Glutamatergic neuron (in vitro differentiated cells): ENCODE measurements around the gene RGL3. TPM values are rescaled to one million over a fixed set of nuclear protein-coding genes. Genes with fewer than 3 reads are reported as not detected.

Source experiments
- DNase-seq: peaks from one replicate; pipeline ENCODE4 v3.0.0; 2022
- H3K27ac Mint-ChIP-seq: one replicate; pipeline ENCODE4 v1.8.0; 2020; ENCODE audit warnings: mild to moderate bottlenecking, mixed read lengths, inconsistent platforms; ENCODE audit not compliant: unreplicated experiment
- H3K27me3 Mint-ChIP-seq: one replicate; pipeline ENCODE4 v1.8.0; 2020; ENCODE audit warnings: mild to moderate bottlenecking, moderate library complexity, mixed read lengths, inconsistent platforms; ENCODE audit not compliant: unreplicated experiment
- H3K36me3 Mint-ChIP-seq: one replicate; pipeline ENCODE4 v1.8.0; 2020; ENCODE audit warnings: mild to moderate bottlenecking, mixed read lengths, inconsistent platforms; ENCODE audit not compliant: unreplicated experiment
- H3K4me1 Mint-ChIP-seq: one replicate; pipeline ENCODE4 v1.8.0; 2020; ENCODE audit warnings: mild to moderate bottlenecking, low read depth, mixed read lengths, inconsistent platforms; ENCODE audit not compliant: unreplicated experiment
- H3K4me3 Mint-ChIP-seq: one replicate; pipeline ENCODE4 v1.8.0; 2020; ENCODE audit warnings: mild to moderate bottlenecking, mixed read lengths, inconsistent platforms; ENCODE audit not compliant: unreplicated experiment
- H3K9me3 Mint-ChIP-seq: one replicate; pipeline ENCODE4 v1.8.0; 2020; ENCODE audit warnings: mild to moderate bottlenecking, moderate library complexity, mixed read lengths, inconsistent platforms; ENCODE audit not compliant: unreplicated experiment
- total RNA-seq: library from RNA; stranded (reverse); fragmentation: NEBNext Ultra II Directional; extraction: Animal tissue kit (Norgen Biotek cat#: 25700); gene quantifications from one replicate; pipeline ENCODE4 v1.2.1, GENCODE V29; 2021; ENCODE audit not compliant: unreplicated experiment
- TF ChIP-seq, protein P1 (sequence below): fragments of 200-600 bp; sonication (generic); IDR thresholded peaks from one replicate; pipeline ENCODE4 v1.5.0; 2021; ENCODE audit not compliant: partially characterized antibody, unreplicated experiment

The RGL3 gene
- total RNA-seq, 1 donor from 2014 or later, result 0.66 TPM

GRCh38 chr19:11445141-11445540 lies 26.0 kb upstream of the RGL3 start:
- H3K27me3 Mint-ChIP-seq, result no peaks in the 10 kb centered on the region
- DNase-seq, result no peak
- H3K27ac Mint-ChIP-seq, result peak overlapping the region; percentile 73
- no peaks in the 10 kb centered on the region for H3K36me3 Mint-ChIP-seq
- H3K4me1 Mint-ChIP-seq, result peaks cover 10% of the 10 kb centered on the region
- H3K4me3 Mint-ChIP-seq, result no peak overlapping the region
- TF ChIP-seq, protein P1, sequence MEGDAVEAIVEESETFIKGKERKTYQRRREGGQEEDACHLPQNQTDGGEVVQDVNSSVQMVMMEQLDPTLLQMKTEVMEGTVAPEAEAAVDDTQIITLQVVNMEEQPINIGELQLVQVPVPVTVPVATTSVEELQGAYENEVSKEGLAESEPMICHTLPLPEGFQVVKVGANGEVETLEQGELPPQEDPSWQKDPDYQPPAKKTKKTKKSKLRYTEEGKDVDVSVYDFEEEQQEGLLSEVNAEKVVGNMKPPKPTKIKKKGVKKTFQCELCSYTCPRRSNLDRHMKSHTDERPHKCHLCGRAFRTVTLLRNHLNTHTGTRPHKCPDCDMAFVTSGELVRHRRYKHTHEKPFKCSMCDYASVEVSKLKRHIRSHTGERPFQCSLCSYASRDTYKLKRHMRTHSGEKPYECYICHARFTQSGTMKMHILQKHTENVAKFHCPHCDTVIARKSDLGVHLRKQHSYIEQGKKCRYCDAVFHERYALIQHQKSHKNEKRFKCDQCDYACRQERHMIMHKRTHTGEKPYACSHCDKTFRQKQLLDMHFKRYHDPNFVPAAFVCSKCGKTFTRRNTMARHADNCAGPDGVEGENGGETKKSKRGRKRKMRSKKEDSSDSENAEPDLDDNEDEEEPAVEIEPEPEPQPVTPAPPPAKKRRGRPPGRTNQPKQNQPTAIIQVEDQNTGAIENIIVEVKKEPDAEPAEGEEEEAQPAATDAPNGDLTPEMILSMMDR, result no peak
- peaks cover 3% of the 10 kb centered on the region for H3K9me3 Mint-ChIP-seq

DNA sequence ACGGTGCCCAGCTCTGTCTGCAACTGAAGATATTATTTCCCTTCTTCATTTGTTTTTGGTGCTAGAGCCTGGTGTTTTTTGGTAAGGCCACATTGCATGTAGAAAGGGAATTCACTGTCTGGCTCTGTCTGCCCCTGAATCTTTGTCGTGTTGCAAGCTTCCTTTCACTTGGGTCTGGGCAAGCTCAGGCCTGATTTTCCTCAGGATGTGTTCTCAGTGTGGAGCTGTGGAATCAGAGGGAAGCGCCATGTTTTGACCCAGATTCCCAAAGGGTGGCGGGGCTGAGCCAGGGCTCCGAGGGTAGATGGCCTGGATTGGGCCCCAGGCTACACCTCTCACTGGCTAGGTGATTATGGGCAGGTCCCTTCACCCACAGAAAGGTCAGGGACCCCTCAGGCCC lies 24.9 kb upstream of the RGL3 start:
- Mint-ChIP-seq H3K27ac (peak overlapping the region; percentile 64), H3K4me1 (peaks cover 10% of the 10 kb centered on the region), H3K4me3 (no peak overlapping the region), H3K27me3 (no peaks in the 10 kb centered on the region), H3K9me3 (peaks cover 3% of the 10 kb centered on the region), H3K36me3 (no peaks in the 10 kb centered on the region)
- TF ChIP-seq, protein P1, result no peak
- DNase-seq, result no peak

DNA sequence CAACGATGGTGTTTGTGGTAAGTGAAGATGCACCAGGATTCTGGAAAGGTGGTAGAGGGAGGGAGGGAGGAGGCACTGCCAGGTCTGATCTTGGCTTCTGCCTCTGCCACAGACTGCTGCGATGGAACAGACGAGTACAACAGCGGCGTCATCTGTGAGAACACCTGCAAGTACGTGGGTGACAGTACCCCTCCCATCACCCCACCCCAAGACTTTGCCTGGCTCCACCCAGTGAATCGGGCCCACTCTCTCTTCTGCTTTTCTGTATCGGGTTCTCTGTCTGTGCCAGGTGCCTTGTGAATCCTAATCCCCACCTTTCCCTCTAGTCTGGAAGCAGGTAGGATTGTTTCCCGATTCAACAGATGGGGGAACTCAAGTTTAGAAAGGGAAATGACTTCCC lies 18.8 kb upstream of the RGL3 start:
- Mint-ChIP-seq H3K27ac (no peak overlapping the region), H3K27me3 (peaks cover 5% of the 10 kb centered on the region), H3K4me1 (peaks cover 11% of the 10 kb centered on the region), H3K36me3 (no peaks in the 10 kb centered on the region), H3K4me3 (peak overlapping the region; percentile 74), H3K9me3 (peaks cover 3% of the 10 kb centered on the region)
- TF ChIP-seq, protein P1, result no peak
- no peak for DNase-seq

DNA sequence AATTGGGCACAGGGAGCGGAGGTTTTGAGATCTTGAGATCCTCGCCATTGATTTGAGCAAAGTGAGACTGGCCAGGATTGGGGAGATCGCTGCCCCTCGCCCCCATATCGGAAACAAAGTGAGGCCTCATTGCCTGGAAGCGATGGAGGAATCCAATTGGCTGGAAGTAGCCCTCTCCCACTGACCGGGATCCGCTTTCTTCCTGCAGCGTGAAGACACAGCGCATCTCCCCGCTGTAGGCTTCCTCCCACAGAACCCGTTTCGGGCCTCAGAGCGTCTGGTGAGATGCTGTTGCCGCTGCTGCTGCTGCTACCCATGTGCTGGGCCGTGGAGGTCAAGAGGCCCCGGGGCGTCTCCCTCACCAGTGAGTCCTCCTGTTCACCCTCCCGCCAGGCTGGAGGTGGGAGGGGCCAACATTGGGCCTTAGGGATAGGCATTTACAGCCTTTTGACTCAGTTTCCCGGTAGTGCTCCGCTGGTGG lies 16.8 kb upstream of the RGL3 start:
- H3K4me3 Mint-ChIP-seq, result peak overlapping the region; percentile 100
- TF ChIP-seq, protein P1, result no peak
- peak overlapping the region; percentile 97 for H3K27ac Mint-ChIP-seq
- peaks cover 6% of the 10 kb centered on the region for H3K4me1 Mint-ChIP-seq
- peak; percentile 32 for DNase-seq
- peaks cover 5% of the 10 kb centered on the region for H3K27me3 Mint-ChIP-seq
- H3K36me3 Mint-ChIP-seq, result no peaks in the 10 kb centered on the region
- H3K9me3 Mint-ChIP-seq, result peaks cover 3% of the 10 kb centered on the region

- peaks cover 3% of the 10 kb centered on the region for H3K4me1 Mint-ChIP-seq
- no peaks in the 10 kb centered on the region for H3K36me3 Mint-ChIP-seq
- peak within 1 kb of the TSS; percentile 100 for H3K4me3 Mint-ChIP-seq
These were observed 16.1 kb upstream of the RGL3 start, which contains the start of the genes ODAD3 and PRKCSH for GRCh38 chr19:11435057-11435832. TSS of gene ODAD3 (minus strand) at chr19:11435121. CDS start at chr19:11435016, 105 bp downstream. TSS of gene PRKCSH (plus strand) at chr19:11435635. CDS start at chr19:11436118, 483 bp downstream.

More at GRCh38 chr19:11435057-11435832, 16.1 kb upstream of the RGL3 start, which contains the start of the genes ODAD3 and PRKCSH:
- H3K9me3 Mint-ChIP-seq, result peaks cover 3% of the 10 kb centered on the region
- peak; percentile 98 for DNase-seq
- TF ChIP-seq, protein P1, result peak; percentile 99
- peak within 1 kb of the TSS; percentile 97 for H3K27ac Mint-ChIP-seq
- H3K27me3 Mint-ChIP-seq, result peaks cover 5% of the 10 kb centered on the region
